Erythroblast (primary cell): ENCODE measurements around the gene RHBDL1.
"Not testable (repeated sequence)": the region's sequence is repeated elsewhere in the genome, so short reads cannot be mapped to it uniquely, and the experiment has no call there.

Experiments used
- DNase-seq, 2 experiments: peaks; one replicate each; lab custom pipeline; 2025; lab: John Stamatoyannopoulos, UW
- GATA1 ChIP-seq: IDR thresholded peaks from 2 replicates; pipeline ENCODE4 v1.6.1; 2011; ENCODE audit warnings: low read depth, mild to moderate bottlenecking, control low read depth, low read length, moderate library complexity
- POLR2A ChIP-seq: IDR thresholded peaks from 2 replicates; pipeline ENCODE4 v1.6.1; 2011; ENCODE audit warnings: mild to moderate bottlenecking, low read length

Gene RHBDL1

DNA sequence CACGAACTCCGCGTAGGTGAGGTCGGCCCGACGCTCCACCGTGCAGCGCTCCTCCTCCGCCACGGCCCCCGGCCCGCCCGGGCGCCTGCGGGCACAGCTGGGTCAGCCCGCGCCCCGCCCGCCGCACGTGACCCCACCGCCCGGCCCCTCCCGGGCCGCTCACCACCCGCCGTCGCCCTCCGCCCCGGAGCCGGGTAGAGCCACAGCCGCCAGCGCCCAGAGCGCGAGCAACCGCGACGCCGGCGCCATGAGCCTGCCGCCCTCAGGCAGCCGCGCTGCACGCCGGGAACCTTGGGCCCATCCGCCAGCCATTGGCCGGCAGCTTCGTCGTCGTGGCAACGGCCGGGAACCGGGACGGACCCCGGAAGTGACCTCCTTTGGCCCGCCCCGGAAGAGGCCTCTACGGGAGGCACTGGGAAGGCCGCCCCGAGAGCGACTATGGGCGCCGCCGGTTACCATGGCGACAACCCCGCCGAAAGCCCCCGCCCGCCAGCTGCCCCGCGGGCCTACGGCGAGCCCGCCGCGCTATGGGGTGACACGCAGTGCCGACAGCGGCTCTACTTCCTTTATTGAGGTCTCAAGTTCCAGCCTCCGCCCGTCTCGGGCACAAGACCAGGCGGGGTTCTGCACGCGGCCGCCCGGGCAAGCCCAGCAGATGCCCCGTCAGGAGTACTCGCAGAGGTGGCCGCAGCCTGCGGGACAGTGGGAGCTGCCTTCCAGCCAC, 8.8 kb downstream of the RHBDL1 start, which contains the start of gene JMJD8:
Gene JMJD8, minus strand, starts transcription at position 264 of the 724 bp plus-strand sequence. Its CDS starts 15 bp downstream, at position 249.
- TF ChIP-seq GATA1 (no peak), POLR2A (peak; percentile 69)
- peak; percentile 97 to 98 for DNase-seq

DNA sequence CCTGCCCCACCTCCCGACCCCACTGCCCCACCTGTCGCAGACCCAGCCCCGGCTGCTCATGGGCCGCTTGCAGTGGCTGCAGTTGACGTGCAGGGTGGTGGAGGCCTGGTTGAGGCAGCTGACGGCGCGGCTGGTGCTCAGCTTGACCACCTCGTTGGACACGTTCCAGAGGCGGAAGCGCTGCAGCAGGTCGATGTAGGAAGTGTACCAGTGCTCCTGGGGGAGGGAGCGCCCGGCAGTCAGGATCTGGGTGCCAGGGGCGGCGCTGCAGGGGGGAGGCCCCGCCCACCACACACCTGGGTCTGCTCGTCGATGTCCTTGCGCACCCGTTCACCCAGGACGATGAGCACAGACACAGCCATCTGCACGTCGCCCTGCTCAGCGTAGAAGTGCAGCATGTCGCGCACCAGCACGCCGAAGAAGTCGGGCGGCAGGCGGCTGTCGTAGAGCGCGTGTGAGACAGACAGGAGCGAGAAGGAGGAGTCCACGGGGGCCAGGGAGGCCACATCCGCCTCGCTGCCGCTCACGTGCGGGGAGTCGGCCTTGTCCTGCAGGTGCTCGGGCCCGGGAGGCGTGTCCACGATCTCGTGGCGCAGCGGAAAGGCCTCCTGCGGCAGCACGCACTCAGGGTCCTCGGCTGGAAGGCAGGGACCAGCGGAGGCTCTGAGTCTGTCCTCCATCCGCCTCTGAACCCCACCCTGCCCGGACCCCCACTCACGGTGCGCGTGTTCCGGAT, 9.7 kb downstream of the RHBDL1 start:
- DNase-seq, result peak in 1 of 2 experiments; percentile 30

DNA sequence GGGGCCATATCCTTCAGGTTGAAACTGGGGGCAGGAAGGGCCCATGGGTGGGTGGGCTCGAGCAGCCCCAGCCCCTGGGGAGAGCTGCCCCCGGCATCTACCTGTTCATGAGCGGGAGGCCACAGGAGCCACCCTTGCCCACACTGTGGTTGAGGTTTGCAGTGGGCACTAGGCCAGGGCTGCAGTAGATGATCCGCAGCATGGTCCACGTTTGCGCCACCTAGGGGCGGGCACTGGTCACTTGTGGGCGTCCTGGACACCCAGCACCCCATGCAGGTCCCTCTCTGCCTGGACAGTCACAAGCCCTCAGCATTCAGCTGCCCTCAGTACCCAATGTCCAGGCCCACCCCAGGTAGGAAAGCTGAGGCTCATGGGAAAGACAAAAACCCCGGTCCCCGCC, 10.5 kb downstream of the RHBDL1 start:
- peak; percentile 64 for DNase-seq
- TF ChIP-seq GATA1 (no peak), POLR2A (no peak)

More for the DNA sequence above, 9.7 kb downstream of the RHBDL1 start:
- TF ChIP-seq POLR2A, result no peak
- no peak for TF ChIP-seq GATA1

DNA sequence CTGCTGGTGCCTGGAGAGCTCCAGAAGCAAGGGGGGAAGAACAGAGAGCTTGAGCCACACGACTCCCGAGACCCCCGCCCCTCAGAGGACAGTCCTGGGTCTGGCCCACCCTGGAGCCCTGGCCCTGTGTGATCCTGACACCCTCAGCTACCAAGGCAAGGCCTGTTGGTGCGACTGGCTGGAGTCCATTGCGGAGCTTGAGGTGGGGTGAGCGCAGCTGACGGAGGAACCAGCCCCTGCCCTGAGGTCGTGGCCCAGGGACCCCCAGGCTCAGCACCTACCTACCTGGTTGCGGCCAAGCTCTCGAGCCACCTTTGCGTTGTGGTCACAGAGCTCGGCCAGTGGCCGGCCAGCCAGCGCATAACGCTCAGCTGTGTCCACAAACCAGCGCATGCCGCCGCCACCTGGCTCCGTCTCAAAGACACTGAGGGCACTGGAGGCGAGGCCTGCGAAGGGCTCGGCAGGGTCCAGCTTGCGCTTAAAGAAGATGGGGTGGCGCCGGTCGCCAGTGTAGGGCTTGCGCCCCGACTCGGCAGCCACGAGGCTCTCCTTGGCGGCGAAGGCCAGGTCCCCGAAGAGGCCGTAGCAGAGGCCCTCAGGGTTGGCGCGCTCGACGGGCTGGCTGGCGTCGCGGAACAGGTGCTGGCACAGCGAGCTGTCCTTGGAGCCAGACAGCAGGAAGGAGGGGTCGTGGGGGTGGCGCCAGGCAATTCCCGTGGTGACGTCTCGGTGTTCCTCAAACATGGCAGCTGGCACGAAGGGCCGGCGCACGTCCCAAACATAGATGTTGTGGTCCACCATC, 11.2 kb downstream of the RHBDL1 start:
- no peak for DNase-seq
- TF ChIP-seq GATA1 (no peak), POLR2A (no peak)

DNA sequence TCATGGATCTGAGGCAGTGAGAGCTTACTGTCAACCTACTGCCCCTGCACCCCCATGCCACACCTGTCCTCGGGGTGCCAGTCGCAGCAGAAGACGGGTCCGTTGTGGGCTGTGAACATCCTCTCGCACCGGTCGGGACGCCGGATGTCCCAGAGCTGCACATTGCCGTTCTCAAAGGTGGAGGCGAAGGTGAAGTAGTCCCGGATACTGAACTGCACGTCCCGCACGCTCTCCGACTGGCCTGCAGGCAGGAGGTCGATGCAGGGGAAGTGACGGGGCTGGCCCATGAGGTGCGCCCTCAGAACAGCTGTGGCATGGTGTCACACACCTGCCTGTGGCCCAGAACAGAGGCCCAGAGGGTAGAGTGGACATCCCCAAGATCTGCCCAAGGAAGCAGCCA, 12.0 kb downstream of the RHBDL1 start:
- no peak for TF ChIP-seq GATA1
- TF ChIP-seq POLR2A, result no peak
- no peak for DNase-seq

DNA sequence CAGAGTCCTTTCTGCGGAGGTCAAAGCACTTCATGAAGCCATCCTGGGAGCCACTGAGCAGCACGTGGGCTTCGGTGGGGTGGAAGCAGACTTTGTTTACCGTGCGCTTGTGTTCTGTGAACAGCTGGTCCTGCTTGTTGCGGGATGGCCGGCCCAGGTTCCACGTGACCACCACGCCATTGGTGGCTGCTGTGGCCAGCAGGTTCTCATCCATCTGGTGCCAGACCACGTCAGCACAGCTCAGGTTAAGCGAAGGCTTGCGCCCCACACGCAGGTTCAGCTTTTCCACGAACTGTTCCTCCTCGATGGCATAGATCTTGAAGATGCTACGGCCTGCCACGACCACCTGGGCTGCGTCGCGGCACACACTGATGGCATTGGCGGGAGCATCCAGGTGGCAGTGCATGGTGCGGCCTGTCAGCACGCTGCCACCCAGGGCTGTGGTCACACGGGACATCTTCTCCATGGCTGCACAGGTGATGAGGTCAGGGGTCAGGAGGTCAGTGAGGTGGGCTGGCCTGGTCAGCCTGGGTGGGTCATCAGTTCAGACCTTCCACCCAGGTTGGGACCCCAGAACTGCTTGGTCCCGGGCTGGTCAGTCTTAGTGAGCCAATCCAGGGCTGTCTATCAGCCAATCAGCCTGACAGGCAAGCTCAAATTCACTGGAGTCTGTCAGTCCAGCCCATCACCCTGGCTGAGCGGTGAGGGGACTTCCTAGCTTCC, 13.9 kb downstream of the RHBDL1 start:
- DNase-seq, result no peak
- TF ChIP-seq GATA1 (no peak), POLR2A (no peak)

DNA sequence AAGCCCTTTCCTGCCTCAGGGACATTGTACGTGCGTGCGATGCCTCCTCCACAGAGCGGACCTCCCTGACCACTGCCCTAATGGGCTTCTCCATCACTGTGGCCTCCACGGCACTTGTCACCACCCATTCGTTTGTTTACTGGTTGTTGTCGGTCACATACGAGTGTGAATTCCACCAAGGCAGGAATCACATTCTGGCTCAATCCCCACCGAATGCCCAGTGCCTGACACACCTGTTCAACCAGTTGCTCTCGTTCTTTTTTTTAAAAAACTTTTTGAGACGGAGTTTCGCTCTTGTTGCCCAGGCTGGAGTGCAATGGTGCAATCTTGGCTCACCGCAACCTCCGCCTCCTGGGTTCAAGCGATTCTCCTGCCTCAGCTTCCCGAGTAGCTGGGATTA, 15.8 kb downstream of the RHBDL1 start:
- DNase-seq, result not testable (repeated sequence)

DNA sequence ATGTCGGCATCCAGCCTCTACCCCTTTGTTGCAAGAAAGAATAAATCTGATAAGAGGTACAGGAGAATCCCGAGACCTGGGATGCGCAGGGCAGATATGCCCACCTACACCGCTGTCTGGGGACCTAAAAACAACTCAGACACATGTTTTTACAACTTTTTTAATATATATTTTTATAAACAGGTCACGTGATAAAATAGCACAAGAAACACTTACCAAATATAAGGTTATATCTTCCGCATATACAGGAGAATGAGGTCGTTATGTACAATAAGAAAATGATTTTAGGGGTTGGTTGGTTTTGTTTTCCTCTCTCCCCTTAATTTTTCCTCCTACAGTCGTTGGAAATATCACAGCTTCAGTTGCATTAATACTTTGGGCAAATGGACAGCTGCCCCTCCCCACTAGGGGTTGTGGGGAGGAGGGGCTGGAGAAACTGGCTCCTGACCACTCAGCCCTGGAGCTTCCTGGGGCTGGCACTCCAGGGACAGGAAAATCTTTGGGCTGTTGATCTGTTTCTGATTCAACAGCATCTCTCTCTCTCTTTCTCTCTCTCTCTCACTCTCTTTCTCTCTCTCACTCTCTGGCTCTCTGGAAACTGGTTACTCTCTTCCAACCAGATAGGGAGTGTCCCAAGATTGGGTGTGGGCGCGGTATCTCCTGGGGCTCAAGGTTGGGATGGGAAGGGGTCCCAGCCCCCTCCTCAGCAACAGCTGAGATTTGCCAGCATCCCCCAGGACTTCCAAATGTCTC, 17.1 kb downstream of the RHBDL1 start:
- no peak for TF ChIP-seq POLR2A
- no peak for TF ChIP-seq GATA1
- DNase-seq, result no peak

DNA sequence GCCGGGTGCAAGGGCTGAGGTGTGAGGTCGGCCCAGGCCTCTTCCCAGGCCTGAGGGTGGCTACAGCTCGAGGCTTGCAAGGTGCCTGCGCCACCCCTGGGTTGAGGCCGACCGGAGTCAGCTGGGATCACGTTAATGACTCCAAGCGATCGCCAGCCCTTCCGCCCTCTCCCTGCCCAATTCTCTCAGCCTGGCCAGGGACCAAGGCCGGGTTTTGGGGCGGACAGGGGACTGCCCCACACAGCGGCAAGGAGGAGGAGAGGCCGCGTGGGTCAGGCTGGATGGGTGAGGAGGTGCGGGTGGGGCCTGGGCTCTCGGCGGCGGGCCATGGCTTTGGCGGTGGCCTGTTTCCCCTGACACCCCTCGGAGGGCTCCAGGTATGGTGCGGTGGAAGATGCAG, 17.9 kb downstream of the RHBDL1 start:
- DNase-seq, result no peak
- no peak for TF ChIP-seq POLR2A
- TF ChIP-seq GATA1, result no peak

DNA sequence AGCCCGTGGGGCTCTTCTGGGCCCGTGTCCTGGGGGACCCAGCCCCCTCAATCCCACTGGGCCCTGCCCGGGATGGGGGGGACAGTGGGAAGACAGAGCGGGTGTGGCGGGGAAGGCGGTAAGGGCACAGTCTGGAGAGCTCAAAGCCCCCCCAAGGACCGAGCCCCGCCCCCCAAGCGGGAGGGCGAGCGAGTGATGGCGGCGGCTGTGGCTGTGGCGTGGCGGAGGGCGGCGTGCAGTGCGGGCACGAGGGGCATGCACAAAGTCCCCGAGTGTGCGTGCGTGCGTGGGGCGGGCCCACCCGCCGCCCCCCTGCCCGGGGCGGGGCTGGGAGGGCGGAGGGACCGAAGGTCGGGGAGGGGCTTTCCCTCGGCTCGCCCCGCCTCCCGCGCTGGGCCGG, 18.3 kb downstream of the RHBDL1 start:
- TF ChIP-seq GATA1 (no peak), POLR2A (no peak)
- no peak for DNase-seq

DNA sequence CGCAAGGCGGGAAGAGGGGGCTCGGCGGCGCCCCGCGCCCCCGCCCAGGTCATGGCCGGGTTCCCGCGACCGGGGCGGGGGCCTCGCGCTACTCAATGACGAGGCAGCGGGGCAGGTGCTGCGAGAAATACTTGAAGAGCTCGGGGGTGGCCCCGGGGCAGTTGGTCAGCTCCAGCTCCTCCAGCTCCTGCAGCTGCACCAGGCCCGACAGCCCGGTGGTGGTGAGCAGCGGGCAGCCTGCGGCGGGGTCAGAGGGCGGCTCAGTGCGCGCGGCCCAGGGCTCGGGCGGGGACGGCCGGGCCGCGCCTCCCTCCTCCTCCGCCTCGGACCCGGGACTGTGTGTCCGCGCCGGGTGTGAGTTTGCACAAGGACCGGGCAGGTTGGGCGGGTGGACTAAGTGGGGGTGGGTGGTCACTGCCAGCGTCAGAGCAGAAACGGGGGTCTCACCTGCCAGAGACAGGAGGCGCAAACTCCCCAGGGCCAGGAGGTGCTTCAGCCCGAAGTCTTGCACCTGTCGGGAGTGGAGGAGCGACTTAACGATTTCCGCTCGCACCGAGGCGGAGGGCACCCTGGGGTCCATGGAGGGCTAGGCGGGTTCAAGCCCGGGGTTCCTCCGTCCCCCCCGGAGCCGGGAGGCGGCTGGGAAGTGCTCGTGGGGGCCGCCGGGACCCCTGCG, 18.9 kb downstream of the RHBDL1 start:
- DNase-seq, result no peak
- TF ChIP-seq POLR2A (no peak), GATA1 (no peak)

DNA sequence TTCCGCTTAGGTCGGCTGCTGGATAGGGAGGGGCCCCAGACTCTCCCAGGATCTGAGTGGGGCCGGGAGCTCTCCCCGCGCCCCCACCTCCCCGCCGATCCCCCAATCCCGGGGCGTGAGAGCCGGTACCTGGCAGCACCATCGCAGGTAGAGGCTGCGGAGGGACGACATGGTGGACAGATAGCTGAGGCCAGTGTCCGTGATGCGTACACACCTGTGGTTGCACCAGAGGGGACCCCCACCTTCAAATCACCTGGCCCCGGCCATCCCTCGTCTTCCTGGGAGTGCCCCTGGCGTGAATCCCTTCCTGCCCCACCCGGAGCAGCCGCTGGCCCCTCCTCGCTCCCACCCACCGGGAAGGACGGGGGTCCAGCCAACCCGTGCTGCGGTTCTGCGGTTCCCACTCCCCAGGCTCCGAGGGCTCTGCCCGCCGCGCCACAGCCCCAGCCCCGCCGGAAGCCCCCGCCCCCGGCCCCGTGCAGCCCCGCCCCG, 19.4 kb downstream of the RHBDL1 start:
- DNase-seq, result no peak
- TF ChIP-seq POLR2A (no peak), GATA1 (no peak)
